ENCODE results near the gene CD300H.

Gene CD300H

DNA sequence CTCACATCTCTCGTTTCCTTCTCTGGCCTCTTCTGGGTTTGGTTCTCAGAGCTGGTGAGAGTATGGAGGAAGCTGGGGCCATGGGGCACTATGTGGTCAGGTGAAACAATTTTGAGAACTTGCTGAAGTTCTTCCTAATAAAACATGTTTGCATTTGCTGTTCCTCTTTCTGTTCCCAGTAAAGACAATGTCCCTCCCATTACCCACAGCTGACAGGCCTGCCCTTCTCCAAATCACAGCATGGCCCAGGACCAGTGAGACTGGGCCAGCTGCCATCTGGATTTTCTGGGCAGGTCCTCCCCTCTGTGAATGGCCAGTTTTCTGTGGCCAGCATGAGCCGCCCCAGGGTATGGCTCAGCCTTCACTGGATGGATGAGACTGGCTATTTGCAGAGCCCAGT is at the start of gene CD300H:
Gene CD300H (minus strand): TSS at position 113 of the 400 bp plus-strand sequence.
- no peak for DNase-seq

DNA sequence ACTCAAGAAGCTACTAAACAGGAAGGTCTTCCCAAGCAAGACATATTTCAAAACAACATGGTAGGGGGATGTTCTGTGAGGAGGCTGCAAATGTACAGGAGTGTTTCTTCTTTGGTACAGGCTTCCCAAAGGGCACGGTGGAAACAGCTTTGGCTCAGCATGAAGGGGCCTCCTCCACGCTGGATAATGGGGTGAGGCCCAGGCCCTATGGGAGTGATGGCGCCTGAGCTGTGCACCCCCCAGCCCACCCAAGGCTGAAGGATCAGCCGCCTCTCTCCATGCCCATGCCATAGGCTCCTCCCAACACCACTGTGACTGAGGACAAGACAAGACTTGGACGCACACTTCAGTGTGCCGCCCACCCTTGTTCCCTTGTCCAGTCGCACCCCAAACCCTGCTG is 49.4 kb upstream of the CD300H start:
- DNase-seq = no peak

- DNase-seq = no peak
Measured at GRCh38 chr17:74612046-74612445, 44.7 kb upstream of the CD300H start.

DNA sequence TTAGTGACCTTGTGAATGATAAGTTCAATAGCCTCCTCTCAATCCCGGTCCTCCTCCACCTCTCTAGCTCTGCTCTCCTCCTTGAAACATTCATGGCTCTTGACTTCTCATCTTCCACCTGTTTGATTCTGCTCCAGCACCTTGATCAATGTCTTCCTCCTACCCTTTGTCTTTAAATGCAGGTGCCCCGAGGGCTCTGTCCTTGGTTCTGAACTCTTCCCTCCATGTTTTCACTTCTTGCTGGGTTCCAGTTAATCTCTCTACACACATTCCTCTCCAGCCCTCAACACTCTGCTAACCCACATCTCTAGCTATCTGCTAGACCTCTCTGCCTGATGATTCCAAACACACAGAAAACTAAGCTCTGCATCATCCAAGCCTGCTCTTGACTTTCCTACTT is 42.8 kb upstream of the CD300H start:
- DNase-seq = no peak

DNA sequence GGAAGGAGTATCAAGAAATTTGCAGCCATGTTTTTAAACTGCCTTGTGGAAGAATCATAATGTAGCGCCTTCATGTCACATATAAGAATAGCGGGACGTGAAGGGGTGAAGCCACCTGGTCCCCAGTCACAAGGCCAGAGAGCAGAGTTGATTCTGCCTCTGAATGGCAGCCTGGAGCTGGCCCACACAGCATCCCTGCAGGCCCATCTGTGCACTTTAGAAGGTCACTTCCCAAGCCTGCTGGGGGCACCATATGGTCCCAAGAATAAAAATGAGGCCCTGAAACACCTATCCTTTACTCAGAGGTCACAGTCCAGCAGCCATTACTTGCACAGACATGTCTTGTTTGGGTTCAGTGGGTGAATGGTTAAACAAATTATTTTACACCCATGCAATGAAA is 41.2 kb upstream of the CD300H start:
- no peak for DNase-seq

DNA sequence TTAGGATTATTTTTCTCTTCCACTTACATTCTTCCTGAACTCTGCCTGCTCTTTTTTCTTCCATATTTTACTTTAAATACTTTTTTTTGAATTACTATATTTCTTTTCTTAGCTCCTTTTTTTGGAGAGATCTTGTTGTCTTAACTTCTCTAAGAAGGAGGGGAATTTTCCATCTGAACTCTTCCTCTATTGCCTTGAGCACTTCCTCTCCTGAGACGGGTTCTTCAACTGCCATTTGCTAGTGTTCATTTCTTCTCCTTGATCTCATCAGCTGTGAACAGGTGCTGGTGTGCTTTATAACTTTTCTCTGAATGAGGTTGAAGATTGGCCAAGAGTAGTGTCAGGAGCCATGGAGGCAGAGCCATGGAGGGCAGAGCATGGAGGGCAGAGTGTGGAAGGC is 39.9 kb upstream of the CD300H start:
- DNase-seq = no peak

GRCh38 chr17:74606050-74606449 is 38.7 kb upstream of the CD300H start:
- no peak for DNase-seq

DNA sequence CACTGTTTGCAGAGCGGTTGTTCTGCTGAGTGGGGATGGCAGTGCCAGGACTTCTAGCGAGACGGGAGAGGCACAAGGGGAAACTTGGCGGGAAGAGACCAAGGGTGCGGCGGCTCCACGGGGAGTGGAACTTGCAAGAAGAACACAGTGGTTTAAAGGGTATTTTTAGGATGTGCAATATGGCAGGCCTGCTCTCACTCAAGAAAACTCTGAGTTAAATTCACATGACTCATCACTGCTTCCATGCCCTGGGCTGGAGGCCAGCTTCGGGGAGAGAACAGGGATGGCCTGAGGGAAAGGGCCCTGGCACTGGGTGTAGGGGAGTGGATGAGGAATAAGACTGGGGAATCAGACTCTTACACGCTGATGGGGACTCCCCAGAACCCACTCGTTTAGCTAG is 38.1 kb upstream of the CD300H start:
- DNase-seq = no peak

DNA sequence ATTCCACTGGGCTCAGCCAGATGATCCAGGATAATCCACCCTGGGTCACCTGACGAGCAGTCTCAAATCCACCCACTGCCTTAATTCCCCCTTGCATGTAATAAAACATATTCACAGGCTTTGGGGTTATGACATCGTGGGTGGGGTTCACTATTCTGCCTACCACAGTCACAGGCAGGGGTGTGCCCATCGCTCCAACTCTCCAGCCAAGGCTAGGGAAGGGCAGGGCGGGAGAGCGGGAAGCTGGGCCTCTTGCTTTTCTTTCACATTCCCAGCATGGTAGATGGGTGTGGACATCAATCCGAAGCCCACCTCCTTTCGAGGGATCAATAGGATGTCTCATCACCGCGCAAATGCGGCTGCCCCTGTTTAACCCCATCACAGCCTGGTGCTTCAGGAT is 37.5 kb upstream of the CD300H start:
- DNase-seq = no peak

DNA sequence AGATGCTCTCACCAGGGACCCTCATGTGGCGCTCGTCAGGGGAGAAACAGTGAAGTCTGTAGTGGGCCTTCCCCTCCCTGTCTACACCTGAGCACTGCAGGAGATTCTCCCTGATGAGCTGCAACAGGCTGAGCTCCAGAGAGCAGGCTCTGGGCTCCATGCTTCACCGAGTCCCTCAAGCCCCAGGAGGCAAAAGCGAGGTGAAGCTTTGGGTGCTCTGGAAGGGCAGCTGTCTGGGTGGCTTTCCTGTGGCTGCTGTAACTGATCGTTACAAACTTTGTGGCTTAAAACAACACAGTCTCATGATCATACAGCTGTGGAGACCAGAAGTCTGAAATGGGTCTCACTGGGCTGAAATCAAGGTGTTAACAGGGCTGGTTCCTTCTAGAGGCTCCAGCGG is 36.9 kb upstream of the CD300H start:
- no peak for DNase-seq

DNA sequence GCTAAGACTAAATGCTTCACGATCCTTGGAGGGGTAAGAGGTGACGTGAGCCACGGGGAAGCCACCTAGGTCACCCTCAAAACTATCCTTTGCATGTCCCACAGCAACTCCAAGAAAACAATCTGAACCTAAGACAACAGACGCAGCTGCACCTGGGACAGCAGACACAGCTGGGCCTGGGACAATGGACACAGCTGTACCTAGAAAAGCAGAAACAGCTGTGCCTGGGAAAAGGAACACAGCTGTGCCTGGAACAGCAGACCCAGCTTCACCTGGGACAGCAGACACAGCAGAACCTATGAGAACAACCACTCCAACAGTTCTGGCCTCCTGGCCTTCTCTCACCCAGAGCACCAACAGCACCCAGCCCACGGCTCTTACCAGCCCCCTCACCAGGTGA is 36.4 kb upstream of the CD300H start:
- DNase-seq = no peak

DNA sequence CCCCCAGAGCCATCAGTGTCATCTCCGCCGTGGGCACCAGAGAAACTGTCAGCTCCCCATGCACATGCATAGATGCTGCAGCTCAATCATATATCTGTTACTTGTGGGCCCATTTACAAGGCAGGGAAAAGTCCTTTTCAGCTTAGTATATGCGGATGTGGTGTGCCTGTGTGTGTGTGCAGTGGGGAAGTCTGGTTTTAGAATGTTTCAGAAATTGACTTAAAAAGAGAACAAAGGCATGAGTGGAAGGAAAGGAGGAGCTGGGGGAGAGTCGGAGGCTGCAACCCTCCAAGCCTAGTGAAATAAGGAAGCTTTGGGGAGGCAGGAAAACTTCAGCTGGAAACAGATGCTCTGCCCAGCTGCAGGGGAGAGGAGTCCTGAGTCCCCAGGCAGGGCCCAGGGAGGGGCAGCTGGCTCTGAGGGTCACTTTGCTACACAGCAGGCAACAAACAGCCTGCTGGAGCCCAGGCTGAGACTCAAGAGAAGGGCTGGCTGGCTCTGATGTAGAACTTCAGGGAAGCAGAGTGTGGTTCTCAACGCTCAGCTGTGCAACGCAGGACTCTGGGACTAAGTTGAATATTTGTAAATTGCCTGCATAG is 35.8 kb upstream of the CD300H start:
- no peak for DNase-seq

DNA sequence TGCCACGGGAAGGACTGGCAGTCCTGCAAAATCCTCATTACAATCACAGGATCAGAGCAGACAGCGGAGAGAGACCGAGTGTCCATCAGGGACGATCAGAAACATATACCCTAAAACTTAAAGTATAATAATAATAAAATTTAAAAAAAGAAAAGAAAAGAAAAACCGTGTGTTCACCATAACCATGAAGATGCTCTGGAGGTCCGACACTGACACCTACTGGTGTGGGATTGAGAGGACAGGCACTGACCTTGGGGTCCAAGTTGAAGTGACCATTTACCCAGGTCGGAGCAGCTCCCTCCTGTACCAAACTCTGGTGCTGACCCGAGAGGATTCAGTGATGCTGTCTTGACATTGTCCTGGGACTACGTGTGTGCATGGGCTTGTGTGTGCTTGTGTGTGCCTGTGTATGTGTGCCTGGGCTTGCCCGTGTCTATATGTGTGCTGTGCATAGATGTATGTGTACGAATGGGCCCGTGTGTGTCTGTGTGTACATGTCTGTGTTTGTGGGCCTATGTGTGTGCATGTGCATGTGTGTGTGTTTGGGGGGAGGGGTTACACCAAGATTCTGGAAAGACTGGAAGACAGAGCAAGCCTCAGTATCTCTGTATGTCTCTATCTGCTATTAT is 34.7 kb upstream of the CD300H start:
- DNase-seq = no peak

- no peak for DNase-seq
Measured at GRCh38 chr17:74599448-74599939, 32.2 kb upstream of the CD300H start.

- no peak for DNase-seq
Measured at GRCh38 chr17:74599023-74599399, 31.7 kb upstream of the CD300H start.

DNA sequence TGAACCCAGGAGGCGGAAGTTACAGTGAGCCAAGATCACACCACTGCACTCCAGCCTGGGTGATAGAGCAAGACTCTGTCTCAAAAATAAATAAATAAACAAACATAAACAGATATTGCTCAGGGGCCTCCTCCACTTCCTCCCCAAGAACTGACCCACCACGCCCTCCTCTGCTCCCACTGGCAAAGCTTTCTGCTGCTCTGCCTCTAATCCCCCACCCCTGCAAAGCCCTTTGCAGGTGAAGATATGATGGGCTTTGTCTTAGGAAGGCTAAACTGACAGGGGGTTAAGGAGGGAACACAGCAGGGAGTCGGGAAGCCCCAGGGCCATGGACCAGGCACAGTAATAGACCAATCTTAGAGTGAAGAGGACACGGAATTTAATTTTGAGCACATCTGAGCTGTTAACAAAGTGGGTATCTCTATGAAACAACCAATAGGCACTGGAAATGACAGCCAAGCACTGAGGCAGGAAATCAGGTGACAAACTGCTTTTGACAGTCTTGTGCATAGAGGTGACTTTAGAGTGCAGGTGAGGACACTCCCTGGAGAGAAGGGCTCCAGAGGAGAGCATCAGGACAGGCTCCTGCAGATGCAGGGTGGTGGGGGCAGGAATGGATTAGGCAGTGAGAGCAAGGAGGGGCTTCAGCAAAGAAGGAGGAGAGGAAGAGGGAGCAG is 31.2 kb upstream of the CD300H start:
- DNase-seq = no peak

- DNase-seq = no peak
Measured at GRCh38 chr17:74597069-74597790, 29.9 kb upstream of the CD300H start.

- DNase-seq = no peak
Measured at GRCh38 chr17:74595037-74595750, 27.9 kb upstream of the CD300H start.

DNA sequence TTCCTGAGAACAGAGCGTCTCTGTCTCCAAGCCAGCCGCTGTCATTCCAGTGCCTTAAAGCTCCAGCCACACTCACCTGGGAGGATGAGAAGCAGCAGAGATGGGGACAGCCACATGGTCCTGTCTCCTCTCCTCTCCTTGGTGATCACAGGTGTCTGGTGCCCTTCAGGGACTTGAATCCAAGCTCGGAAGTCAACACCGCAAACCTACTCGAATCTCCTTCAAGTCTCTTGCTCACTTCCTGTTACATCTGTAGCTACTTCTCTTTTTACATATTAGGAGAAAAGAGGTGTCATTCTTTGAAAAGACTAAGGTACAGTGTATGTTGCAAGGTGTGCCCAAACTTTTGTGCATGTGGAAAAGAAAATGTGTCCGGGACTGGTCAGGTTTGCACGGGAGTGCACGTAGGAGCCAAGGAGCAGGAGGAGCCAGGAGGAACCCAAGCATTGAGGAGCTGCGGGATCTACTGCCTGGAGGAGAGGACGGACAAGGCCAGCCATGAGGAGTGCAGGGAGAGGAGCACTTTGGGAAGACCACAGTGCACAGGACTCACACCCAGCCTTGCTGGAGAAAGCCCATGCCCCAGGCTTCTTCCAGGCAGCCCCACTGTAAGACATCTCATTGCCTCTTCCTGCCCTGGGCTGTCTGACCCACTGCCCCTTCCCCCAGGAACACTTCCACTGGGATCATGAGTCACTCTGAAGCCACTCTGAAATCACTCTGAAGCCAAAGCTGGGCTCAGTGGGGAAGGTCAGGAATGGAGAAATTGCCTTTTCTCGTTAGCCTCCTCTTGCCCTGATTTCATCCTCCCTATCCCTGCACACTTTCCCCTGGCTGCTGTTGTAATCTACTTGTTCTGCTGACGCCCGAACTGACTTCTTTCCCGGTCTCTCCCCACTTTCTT is 25.0 kb upstream of the CD300H start, which contains the start of gene CD300LD:
Gene CD300LD (minus strand): TSS at position 197 of the 904 bp plus-strand sequence. CDS start 81 bp downstream, at position 116.
- DNase-seq = no peak

GRCh38 chr17:74591503-74591902 is 24.2 kb upstream of the CD300H start:
- no peak for DNase-seq

DNA sequence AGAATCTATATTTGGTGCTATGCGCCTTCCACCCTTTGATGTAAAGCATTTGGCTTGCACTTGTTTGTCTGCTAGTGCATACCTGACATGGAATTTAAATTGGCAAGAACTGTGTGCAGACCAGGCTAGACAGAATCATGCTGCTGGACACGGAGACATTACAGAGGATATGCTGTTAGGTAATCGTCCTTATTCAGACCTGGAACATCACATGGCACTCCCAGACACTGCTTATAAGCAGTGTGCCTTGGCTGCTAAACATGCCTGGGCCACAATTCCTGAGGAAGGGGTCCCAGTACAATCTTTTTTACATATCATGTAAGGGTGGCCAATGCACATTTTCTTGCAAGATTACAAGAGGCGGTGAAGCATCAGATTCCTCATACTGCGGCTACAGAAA is 18.4 kb upstream of the CD300H start:
- DNase-seq = no peak
